Endothelial cell of umbilical vein (primary cell): ENCODE measurements around the gene C7. TPM values are rescaled to one million over a fixed set of nuclear protein-coding genes. Genes with fewer than 3 reads are reported as not detected.
A peak's percentile ranks its signal among the peaks of the same experiment; 100 is the strongest.
"Not testable (repeated sequence)": the region's sequence is repeated elsewhere in the genome, so short reads cannot be mapped to it uniquely, and the experiment has no call there.

ENCODE experiments used
- BruUV-seq: library from RNA; stranded (reverse); fragments of 400-500 nt; replicated peaks from 2 replicates; lab custom pipeline; 2021; lab: Mats Ljungman, UMichigan
- CTCF ChIA-PET: fragments of 300-600, 350-600 bp; sonication (Branson Sonifier 250); formaldehyde crosslinking; loops from one replicate; lab custom pipeline; 2021; ENCODE audit warnings: antibody characterized with exemption, inconsistent platforms; lab: Charles Lee
- POLR2A ChIA-PET: fragments of 300-600, 350-600 bp; sonication (Branson Sonifier 250); formaldehyde crosslinking; loops from one replicate; lab custom pipeline; 2021; ENCODE audit warnings: antibody characterized with exemption, inconsistent platforms; lab: Charles Lee
- DNase-seq: peaks from one replicate; pipeline ENCODE4 v3.0.0-alpha.2; 2011; ENCODE audit warnings: low read depth, low spot score
- FAIRE-seq: peaks from 2 replicates; lab custom pipeline; 2011; peaks lifted over from hg19 to GRCh38; lab: Jason Lieb, UNC
- H2AFZ ChIP-seq: 2 replicates; pipeline ENCODE4 v1.6.0; 2012; ENCODE audit warnings: low read depth, low read length, control low read depth, inconsistent platforms
- H3K27ac ChIP-seq: 2 replicates; pipeline ENCODE4 v1.5.1; 2011; ENCODE audit warnings: low read depth, mild to moderate bottlenecking, control low read depth, low read length, moderate library complexity; ENCODE audit not compliant: insufficient read depth
- H3K27me3 ChIP-seq, 2 experiments: 2 replicates each; pipeline versions ENCODE4 v1.6.0 to v1.6.1; 2011; ENCODE audit warnings: low read length in 2 of 2, mixed read lengths in 1 of 2; ENCODE audit not compliant: control insufficient read depth in 2 of 2, insufficient read depth in 2 of 2
- H3K36me3 ChIP-seq, 2 experiments: 2 replicates in 1 of 2; 3 replicates in 1 of 2; pipeline ENCODE4 v1.5.1; 2011; ENCODE audit warnings: low read length in 2 of 2, mild to moderate bottlenecking in 1 of 2, moderate library complexity in 1 of 2; ENCODE audit not compliant: control insufficient read depth in 2 of 2, insufficient read depth in 2 of 2; ENCODE audit errors: extremely low read depth in 1 of 2
- H3K4me1 ChIP-seq: 3 replicates; pipeline ENCODE4 v1.5.1; 2011; ENCODE audit warnings: mild to moderate bottlenecking, low read length; ENCODE audit not compliant: control insufficient read depth, insufficient read depth; ENCODE audit errors: extremely low read depth
- H3K4me2 ChIP-seq: 2 replicates; pipeline ENCODE4 v1.6.1; 2011; ENCODE audit warnings: low read length, control low read depth, mixed read lengths; ENCODE audit not compliant: insufficient read depth
- H3K4me3 ChIP-seq, 3 experiments: fragments of 200-600 bp in 1 of 3; sonication (generic), shearing (Covaris generic) in 1 of 3; replicated peaks in 1 of 3; 2 replicates each; pipeline ENCODE4 v1.5.1; 2011 to 2016; ENCODE audit warnings: control low read depth in 3 of 3, low read length in 3 of 3, mild to moderate bottlenecking in 2 of 3, inconsistent platforms in 1 of 3, low read depth in 1 of 3, moderate library complexity in 1 of 3; ENCODE audit not compliant: insufficient read depth in 1 of 3
- H3K79me2 ChIP-seq: 2 replicates; pipeline ENCODE4 v1.6.0; 2012; ENCODE audit warnings: low read length, inconsistent platforms; ENCODE audit not compliant: control insufficient read depth, insufficient read depth
- H3K9ac ChIP-seq: replicated peaks from 2 replicates; pipeline ENCODE3; 2011; ENCODE audit warnings: low read length, control low read depth; ENCODE audit not compliant: insufficient read depth; ENCODE audit errors: extremely low read depth
- H3K9me1 ChIP-seq: replicated peaks from 3 replicates; pipeline ENCODE4 v1.6.0; 2011; ENCODE audit warnings: mild to moderate bottlenecking, low read length; ENCODE audit not compliant: control insufficient read depth, insufficient read depth; ENCODE audit errors: extremely low read depth
- H3K9me3 ChIP-seq: replicated peaks from 2 replicates; pipeline ENCODE4 v1.5.1; 2012; ENCODE audit warnings: low read length, inconsistent platforms; ENCODE audit not compliant: control insufficient read depth, insufficient read depth
- H4K20me1 ChIP-seq: replicated peaks from 2 replicates; pipeline ENCODE3; 2011; ENCODE audit warnings: mild to moderate bottlenecking, low read length; ENCODE audit not compliant: control insufficient read depth, insufficient read depth; ENCODE audit errors: extremely low read depth
- CTCF ChIP-seq, 2 donors: IDR thresholded peaks; 1 replicate in 1 of 2; 2 replicates in 1 of 2; pipeline ENCODE4 v1.5.1; 2011; ENCODE audit warnings: low read length in 2 of 2, mild to moderate bottlenecking in 2 of 2, moderate library complexity in 2 of 2, control low read depth in 1 of 2, inconsistent platforms in 1 of 2, low read depth in 1 of 2; ENCODE audit not compliant: insufficient read depth in 1 of 2; ENCODE audit errors: extremely low read depth in 1 of 2
- MYC ChIP-seq: IDR thresholded peaks from one replicate; pipeline ENCODE4 v1.6.1; 2011; ENCODE audit warnings: mild to moderate bottlenecking, low read depth, low read length
- POLR2A ChIP-seq: IDR thresholded peaks from 2 replicates; pipeline ENCODE4 v1.6.1; 2012; ENCODE audit warnings: low read depth, mild to moderate bottlenecking, control low read depth, low read length
- dilution Hi-C: fragments of 300-500 bp; cut with MboI; formaldehyde crosslinking; loops from one replicate; pipeline ENCODE4 v1.15.0; 2019; ENCODE audit warnings: low sequenced_read_pairs; ENCODE audit not compliant: extremely low pct_ligation_motif_present
- intact Hi-C: fragments of 100-400 bp; cut with micrococcal nuclease; formaldehyde crosslinking; loops from one replicate; pipeline ENCODE4 v1.10.0; 2022
- polyA plus RNA-seq, 4 experiments: library from polyadenylated mRNA; depleted of rRNA in 3 of 4; stranded (reverse) in 3 of 4; unstranded in 1 of 4; fragments of >200 nt; gene quantifications; 2 replicates each; pipeline versions ENCODE4 v1.2.1 to v1.2.3, GENCODE V29; 2011 to 2012; ENCODE audit warnings: missing spikeins in 1 of 4
- total RNA-seq: library from RNA; stranded (reverse); gene quantifications from 2 replicates; pipeline ENCODE4 v1.2.3, GENCODE V29; 2021

C7 gene
- total and polyA plus RNA-seq, 2 donors (not counting 3 experiments of a cell fraction or from before 2014, with no cell fraction given) = 0.08 to 0.29 TPM

- BruUV-seq = no TSS peak
- no peaks in the 10 kb centered on the region for H3K9me1 ChIP-seq
- H4K20me1 ChIP-seq = no peaks in the 10 kb centered on the region
- intact Hi-C loops (no loop called here), dilution Hi-C loops (no loop called here)
- no peak for DNase-seq
- no peaks in the 10 kb centered on the region for H3K36me3 ChIP-seq
- no peaks in the 10 kb centered on the region for H3K9me3 ChIP-seq
- TF ChIP-seq MYC = no peak
- H3K27me3 ChIP-seq = no peaks in the 10 kb centered on the region
- no peak overlapping the region for H3K9ac ChIP-seq
- H3K27ac ChIP-seq = no peak overlapping the region
- no peaks in the 10 kb centered on the region for H3K79me2 ChIP-seq
- no peak overlapping the region for H3K4me2 ChIP-seq
- no peak overlapping the region for H3K4me3 ChIP-seq
- ChIA-PET POLR2A (no interaction called here), CTCF (interaction anchor here (1.3 kb wide), 1 partner anchor 11 kb away, joined by 5 read pairs; no protein-coding TSS in a partner anchor)
- FAIRE-seq = no peak
- no peaks in the 10 kb centered on the region for H3K4me1 ChIP-seq
- no peak overlapping the region for H2AFZ ChIP-seq
Measured at GRCh38 chr5:40869384-40869783, 39.9 kb upstream of the C7 start.

DNA sequence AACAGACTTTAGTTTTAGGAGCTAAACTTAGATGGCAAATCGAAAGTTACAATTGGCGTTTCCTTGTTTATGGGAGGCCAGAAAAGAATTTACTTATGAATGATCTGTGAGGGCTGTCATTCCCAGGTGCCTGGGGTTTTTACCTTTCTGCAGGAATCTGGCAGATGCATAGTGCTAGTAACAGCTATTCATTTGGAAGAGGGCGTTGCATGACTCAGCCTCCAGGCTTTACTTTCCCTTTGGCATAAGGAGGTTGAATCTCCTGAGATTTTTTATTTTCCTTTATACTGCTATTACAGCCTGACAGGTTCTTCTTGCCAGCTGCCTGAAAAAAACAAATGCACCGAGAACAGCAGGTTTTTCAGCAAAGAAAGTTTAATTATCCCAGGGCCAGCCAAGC is 38.1 kb upstream of the C7 start:
- CTCF ChIA-PET = interaction anchor here (1.2 kb wide), 1 partner anchor 102 kb away, joined by 3 read pairs; no protein-coding TSS in a partner anchor
- H3K4me2 ChIP-seq = no peak overlapping the region
- H3K27ac ChIP-seq = no peak overlapping the region
- DNase-seq = no peak
- no TSS peak for BruUV-seq
- no peak overlapping the region for H2AFZ ChIP-seq
- no peaks in the 10 kb centered on the region for H4K20me1 ChIP-seq
- no peak overlapping the region for H3K4me3 ChIP-seq
- POLR2A ChIA-PET = no interaction called here
- no peak for TF ChIP-seq MYC
- TF ChIP-seq POLR2A = no peak
- no peak for TF ChIP-seq CTCF (IDR thresholded peaks at IDR 0.05; ENCODE audit: extremely low read depth in 1 of 2, insufficient read depth in 1 of 2, low read depth in 1 of 2, low read length in 2 of 2)
- H3K79me2 ChIP-seq = no peaks in the 10 kb centered on the region
- peak; percentile 15 for FAIRE-seq
- no peak overlapping the region for H3K9ac ChIP-seq
- H3K36me3 ChIP-seq = no peaks in the 10 kb centered on the region
- intact Hi-C loops (no loop called here), dilution Hi-C loops (no loop called here)
- no peaks in the 10 kb centered on the region for H3K27me3 ChIP-seq
- H3K9me1 ChIP-seq = no peaks in the 10 kb centered on the region
- no peaks in the 10 kb centered on the region for H3K4me1 ChIP-seq
- H3K9me3 ChIP-seq = no peaks in the 10 kb centered on the region

DNA sequence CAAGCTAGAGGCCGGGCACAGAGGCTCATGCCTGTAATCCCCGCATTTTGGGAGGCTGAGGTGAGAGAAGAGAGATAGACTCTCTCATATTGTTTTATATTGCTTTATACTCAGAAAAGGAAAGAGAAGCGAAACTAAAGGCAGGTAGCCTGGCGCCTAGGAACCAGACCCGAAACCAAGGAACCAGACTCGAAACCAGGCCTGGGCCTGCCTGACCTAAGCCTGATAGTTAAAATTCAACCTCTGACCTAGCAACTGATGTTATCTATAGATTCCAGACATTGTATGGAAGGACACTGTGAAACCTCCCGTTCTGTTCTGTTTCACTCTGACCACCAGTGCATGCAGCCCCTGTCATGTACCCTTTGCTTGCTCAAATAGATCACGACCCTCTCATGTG is 37.0 kb upstream of the C7 start:
- POLR2A ChIA-PET, CTCF ChIA-PET, H3K9me3 ChIP-seq, H3K79me2 ChIP-seq, H4K20me1 ChIP-seq, H3K4me1 ChIP-seq, DNase-seq, H3K9me1 ChIP-seq, H3K27ac ChIP-seq, BruUV-seq, H3K4me3 ChIP-seq, H3K27me3 ChIP-seq, dilution Hi-C loops, H3K36me3 ChIP-seq, FAIRE-seq, intact Hi-C loops, H2AFZ ChIP-seq, H3K9ac ChIP-seq, H3K4me2 ChIP-seq: not testable (repeated sequence)
